Prostate gland (tissue), 2 donors: ENCODE data around the gene SKAP2. TPM values are rescaled to one million over a fixed set of nuclear protein-coding genes. Genes with fewer than 3 reads are reported as not detected.

ENCODE experiments used
- DNase-seq: peaks from one replicate; pipeline ENCODE4 v3.0.0-alpha.2; 2019; ENCODE audit warnings: low spot score
- H3K27ac ChIP-seq, 2 donors: fragments of 200-600 bp; sonication (generic); 2 replicates each; pipeline ENCODE4 v1.5.1; 2017 to 2019
- H3K27me3 ChIP-seq: fragments of 200-600 bp; sonication (generic); replicated peaks from 2 replicates; pipeline ENCODE4 v1.5.1; 2019; ENCODE audit not compliant: insufficient read depth
- H3K36me3 ChIP-seq, 2 donors: fragments of 200-600 bp; sonication (generic); 1 replicate in 1 of 2; 2 replicates in 1 of 2; pipeline versions ENCODE4 v1.5.1 to v1.8.1; 2017 to 2019
- H3K4me1 ChIP-seq: fragments of 200-600 bp; sonication (generic); replicated peaks from 2 replicates; pipeline ENCODE4 v1.5.1; 2019
- H3K4me3 ChIP-seq, 2 donors: fragments of 200-600 bp; sonication (generic); 2 replicates each; pipeline ENCODE4 v1.5.1; 2017 to 2019
- H3K9me3 ChIP-seq: fragments of 200-600 bp; sonication (generic); 2 replicates; pipeline ENCODE4 v1.5.1; 2017
- CTCF ChIP-seq, 4 experiments: fragments of 200-600 bp in 2 of 4; fragments of 450-650 bp in 2 of 4; sonication (generic) in 2 of 4; IDR thresholded peaks; 1 replicate in 3 of 4; 2 replicates in 1 of 4; pipeline ENCODE4 v1.5.1; 2016 to 2019; ENCODE audit warnings: antibody characterized with exemption in 4 of 4, mild to moderate bottlenecking in 2 of 4, moderate library complexity in 2 of 4
- POLR2A ChIP-seq: fragments of 450-650 bp; IDR thresholded peaks from one replicate; pipeline ENCODE4 v1.6.1; 2016; ENCODE audit warnings: antibody characterized with exemption, mild to moderate bottlenecking
- POLR2AphosphoS5 ChIP-seq: sonication (generic); formaldehyde crosslinking; IDR thresholded peaks from one replicate; pipeline ENCODE4 v1.6.1; 2017; ENCODE audit warnings: antibody characterized with exemption
- WGBS: methylation state at CpG from one replicate; pipeline ENCODE4 v1.1.5; 2018; 5-methylcytosine and 5-hydroxymethylcytosine counted together
- intact Hi-C: fragments of 100-400 bp; cut with DNase I; formaldehyde crosslinking; loops from one replicate; pipeline ENCODE4 v1.14.2; 2022
- total RNA-seq, 2 donors: library from RNA; depleted of rRNA; stranded (reverse); fragments of >200 nt; gene quantifications; one replicate each; pipeline ENCODE4 v1.1.0, GENCODE V29; 2016

Gene SKAP2
- total RNA-seq, 2 donors from 2014 or later: 16.1 to 25.6 TPM

- H3K4me1 ChIP-seq: no peaks in the 10 kb centered on the region
- WGBS: 85% methylated on average over 2 of the region's 2 CpGs
- no peak overlapping the region for H3K27ac ChIP-seq
- intact Hi-C loops: no loop called here
- H3K27me3 ChIP-seq: no peaks in the 10 kb centered on the region
- H3K9me3 ChIP-seq: no peaks in the 10 kb centered on the region
- H3K4me3 ChIP-seq: no peak overlapping the region
- no peaks in the 10 kb centered on the region for H3K36me3 ChIP-seq
- no peak for TF ChIP-seq POLR2AphosphoS5
- no peak for TF ChIP-seq POLR2A
- no peak for TF ChIP-seq CTCF (IDR thresholded peaks at IDR 0.05)
- DNase-seq: no peak
Observed at GRCh38 chr7:26704786-26705185, 159.6 kb downstream of the SKAP2 start.

GRCh38 chr7:26704036-26704435 is 160.4 kb downstream of the SKAP2 start:
- no peak for DNase-seq
- H3K27ac ChIP-seq: no peak overlapping the region
- no peak overlapping the region for H3K4me3 ChIP-seq
- intact Hi-C loops: no loop called here
- no peaks in the 10 kb centered on the region for H3K4me1 ChIP-seq
- H3K27me3 ChIP-seq: no peaks in the 10 kb centered on the region
- no peak for TF ChIP-seq POLR2A
- no peak for TF ChIP-seq POLR2AphosphoS5
- no peak for TF ChIP-seq CTCF (IDR thresholded peaks at IDR 0.05)
- WGBS: 83% methylated on average over 1 of the region's 1 CpG
- no peaks in the 10 kb centered on the region for H3K9me3 ChIP-seq
- no peaks in the 10 kb centered on the region for H3K36me3 ChIP-seq

DNA sequence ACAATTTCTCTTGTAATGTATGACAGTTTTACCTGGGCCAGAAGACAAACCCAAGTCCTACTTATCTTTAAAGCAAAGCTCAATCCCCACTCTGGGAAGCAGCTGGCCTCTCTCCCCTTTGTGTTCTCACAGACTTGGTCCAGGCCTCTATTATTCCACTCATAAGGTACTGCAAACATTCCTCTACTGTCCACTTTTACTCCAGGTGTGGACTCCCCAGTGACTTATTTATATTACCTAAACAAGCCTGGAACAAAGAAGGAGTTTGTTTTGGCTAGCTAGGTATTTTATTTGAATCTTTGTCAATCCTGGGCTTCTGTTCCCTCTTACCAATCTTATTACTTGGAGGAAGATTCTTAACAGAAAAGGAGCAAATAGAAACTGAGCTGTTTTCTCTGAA is 163.5 kb downstream of the SKAP2 start:
- no peaks in the 10 kb centered on the region for H3K27me3 ChIP-seq
- intact Hi-C loops: no loop called here
- no peaks in the 10 kb centered on the region for H3K36me3 ChIP-seq
- no peaks in the 10 kb centered on the region for H3K9me3 ChIP-seq
- no peak for TF ChIP-seq POLR2A
- peak; percentile 79 for TF ChIP-seq POLR2AphosphoS5
- no peaks in the 10 kb centered on the region for H3K4me1 ChIP-seq
- DNase-seq: peak; percentile 35
- no peak overlapping the region for H3K27ac ChIP-seq
- no peak overlapping the region for H3K4me3 ChIP-seq

GRCh38 chr7:26700386-26700785 is 164.0 kb downstream of the SKAP2 start:
- DNase-seq: no peak
- Histone ChIP-seq H3K4me1 (no peaks in the 10 kb centered on the region), H3K9me3 (no peaks in the 10 kb centered on the region), H3K27me3 (no peaks in the 10 kb centered on the region), H3K27ac (no peak overlapping the region), H3K4me3 (no peak overlapping the region), H3K36me3 (no peaks in the 10 kb centered on the region)
- 92% methylated on average over 5 of the region's 5 CpGs for WGBS
- TF ChIP-seq POLR2A (no peak), POLR2AphosphoS5 (no peak), CTCF (IDR thresholded peaks at IDR 0.05) (no peak)
- intact Hi-C loops: no loop called here

GRCh38 chr7:26699766-26700165 is 164.6 kb downstream of the SKAP2 start:
- no peak for TF ChIP-seq CTCF (IDR thresholded peaks at IDR 0.05)
- TF ChIP-seq POLR2A: no peak
- TF ChIP-seq POLR2AphosphoS5: no peak
- DNase-seq: no peak
- H3K4me3 ChIP-seq: no peak overlapping the region
- intact Hi-C loops: no loop called here
- no peaks in the 10 kb centered on the region for H3K4me1 ChIP-seq
- H3K9me3 ChIP-seq: no peaks in the 10 kb centered on the region
- no peak overlapping the region for H3K27ac ChIP-seq
- no peaks in the 10 kb centered on the region for H3K27me3 ChIP-seq
- 73% methylated on average over 1 of the region's 1 CpG for WGBS
- no peaks in the 10 kb centered on the region for H3K36me3 ChIP-seq
